DMS 273 (cell line): ENCODE results near the gene DUSP16.
"Not testable (repeated sequence)": the region's sequence is repeated elsewhere in the genome, so short reads cannot be mapped to it uniquely, and the experiment has no call there.

Experiments
- DNase-seq: peaks from one replicate; lab custom pipeline; 2025; ENCODE audit not compliant: unreplicated experiment; lab: John Stamatoyannopoulos, UW

Gene DUSP16

GRCh38 chr12:12471982-12472961 is 90.4 kb downstream of the DUSP16 start:
- not testable (repeated sequence) for DNase-seq

- no peak for DNase-seq
Observed at GRCh38 chr12:12470751-12471306, 91.8 kb downstream of the DUSP16 start.

DNA sequence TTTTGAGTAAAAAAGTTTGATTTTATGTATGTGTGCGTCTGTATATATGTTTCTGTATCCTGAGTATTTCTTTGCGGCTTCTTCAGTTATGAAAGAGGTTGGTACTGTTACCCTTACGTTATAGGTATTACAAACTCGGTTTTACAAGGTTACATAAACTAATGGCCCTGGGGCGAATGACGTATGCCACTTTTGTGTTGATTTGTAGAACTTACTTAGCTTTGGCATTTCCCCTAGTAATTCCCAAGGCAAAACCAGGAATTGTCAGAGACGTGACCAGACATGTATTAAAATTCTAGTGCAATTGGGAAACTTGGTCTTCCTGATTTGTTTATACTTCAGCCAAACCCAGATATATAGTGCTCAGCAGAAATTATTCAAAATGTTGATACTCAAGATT is 93.3 kb downstream of the DUSP16 start:
- DNase-seq, result no peak

GRCh38 chr12:12468575-12468974 is 94.1 kb downstream of the DUSP16 start:
- DNase-seq, result no peak

DNA sequence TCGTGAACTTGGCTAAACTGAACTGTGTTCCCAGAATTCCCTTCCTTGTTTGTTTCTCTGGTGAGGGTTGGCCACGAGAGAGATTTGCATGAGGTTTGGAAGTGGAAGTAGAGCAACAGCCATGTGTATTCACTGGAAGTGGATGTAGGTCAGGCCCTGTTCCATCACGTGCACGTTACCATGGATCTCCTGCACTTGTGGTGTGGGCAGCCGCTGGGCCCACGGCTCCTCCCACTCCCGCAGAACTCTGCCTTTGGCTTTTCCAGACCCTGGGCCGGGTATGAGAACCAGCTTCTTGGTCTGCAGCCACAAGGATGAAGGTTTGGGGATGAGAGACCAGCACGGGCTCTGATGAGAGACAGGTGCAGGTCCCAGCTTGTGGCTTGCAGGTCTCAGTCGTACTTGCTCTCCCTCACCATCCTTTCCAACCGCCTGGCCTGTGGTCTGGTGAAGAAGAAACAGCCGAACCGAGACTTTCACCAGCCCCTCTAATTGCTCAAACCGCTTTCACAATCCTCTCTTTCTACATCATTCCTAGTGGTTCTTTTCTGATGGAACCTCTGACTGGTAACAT is 94.9 kb downstream of the DUSP16 start:
- DNase-seq, result no peak

GRCh38 chr12:12467264-12467663 is 95.4 kb downstream of the DUSP16 start:
- no peak for DNase-seq

DNA sequence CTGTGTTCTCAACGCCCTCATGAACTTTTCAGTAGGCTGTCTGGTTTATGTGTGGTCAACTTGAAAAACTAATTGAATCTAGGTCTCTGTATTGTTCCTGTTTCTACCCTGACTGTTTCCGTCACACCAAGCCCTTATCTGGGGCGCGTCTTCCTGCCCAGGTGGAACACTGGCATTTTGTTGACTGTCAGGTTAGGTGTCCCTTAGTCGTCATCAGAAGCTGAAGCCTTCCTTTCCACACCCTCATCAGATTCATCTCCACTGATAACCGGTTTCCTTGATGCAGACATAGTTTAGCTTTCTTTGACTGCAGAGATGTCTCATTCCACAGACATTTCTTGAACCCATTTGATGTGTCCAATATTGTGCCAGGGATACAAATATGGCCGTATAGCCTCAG is 96.5 kb downstream of the DUSP16 start:
- no peak for DNase-seq

DNA sequence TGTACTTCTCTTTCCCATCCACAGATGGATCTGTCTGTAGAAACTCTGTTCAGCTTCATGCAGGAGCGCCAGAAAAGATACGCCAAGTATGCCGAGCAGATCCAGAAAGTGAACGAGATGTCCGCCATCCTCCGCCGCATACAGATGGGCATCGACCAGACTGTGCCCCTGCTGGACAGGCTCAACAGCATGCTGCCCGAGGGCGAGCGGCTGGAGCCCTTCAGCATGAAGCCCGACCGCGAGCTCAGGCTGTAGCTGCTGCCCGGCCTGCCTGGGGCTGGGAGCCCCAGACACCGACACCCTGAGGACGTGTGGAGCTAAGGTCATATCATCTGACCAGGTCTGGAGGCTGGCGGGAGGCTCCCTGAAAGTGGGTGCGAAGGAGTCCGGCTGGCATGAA is 97.1 kb downstream of the DUSP16 start:
- no peak for DNase-seq

DNA sequence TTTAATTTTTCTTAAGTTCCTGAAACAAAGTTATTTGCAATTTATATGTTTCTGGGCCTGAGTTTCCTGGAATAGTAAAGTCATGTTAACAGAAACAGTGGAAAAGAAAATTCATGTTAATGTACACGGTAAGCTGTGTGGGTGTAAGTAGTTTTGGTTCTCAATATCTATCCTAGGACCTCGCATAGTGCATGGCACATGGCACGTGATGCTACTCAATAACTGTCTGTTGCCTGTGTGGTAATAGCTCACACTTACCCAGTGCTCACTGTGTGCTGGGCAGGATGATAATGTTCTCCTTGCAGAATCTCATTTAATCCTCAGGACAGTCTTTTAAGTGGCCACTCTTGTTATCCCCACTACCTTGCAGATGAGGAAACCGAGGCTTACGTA is 100.7 kb downstream of the DUSP16 start:
- DNase-seq, result no peak

GRCh38 chr12:12460935-12461922 is 101.4 kb downstream of the DUSP16 start:
- no peak for DNase-seq

DNA sequence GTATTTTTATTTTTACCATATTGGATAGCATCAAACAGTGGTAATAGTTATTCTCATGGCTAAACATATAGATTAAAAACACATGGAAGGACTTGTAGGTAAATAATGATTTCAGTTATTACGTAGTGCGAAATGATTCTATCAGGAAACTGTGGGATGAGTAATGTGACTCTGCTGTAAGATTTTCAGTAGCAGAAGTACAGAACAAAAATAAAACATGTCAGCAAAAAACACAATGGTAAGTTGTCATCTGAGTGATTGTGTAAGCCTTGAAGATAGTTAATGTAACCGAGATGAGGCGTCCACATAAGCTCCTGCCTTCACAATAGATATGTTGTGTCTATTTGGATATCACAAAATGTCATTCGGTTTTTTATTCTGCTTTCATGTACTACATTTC is 106.0 kb downstream of the DUSP16 start:
- DNase-seq, result no peak

DNA sequence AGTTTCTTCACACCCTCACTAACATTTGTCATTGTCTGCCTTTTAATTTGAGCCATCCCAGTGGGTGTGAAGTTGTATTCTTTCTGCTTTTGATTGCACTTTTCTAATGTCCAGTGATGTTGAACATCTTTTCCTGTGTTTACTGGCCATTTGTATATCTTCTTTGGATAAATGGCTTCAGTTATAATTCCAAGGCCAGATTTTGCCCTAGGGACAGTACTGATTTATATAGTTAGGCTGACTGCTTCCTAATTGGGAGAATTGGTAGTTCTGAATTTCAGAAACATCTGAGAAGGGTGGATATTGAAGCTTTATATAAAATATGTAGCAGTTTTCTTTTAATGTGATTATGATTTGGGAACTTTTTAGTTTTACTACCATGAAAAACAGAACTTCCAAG is 108.3 kb downstream of the DUSP16 start:
- no peak for DNase-seq

- DNase-seq, result no peak
Observed at GRCh38 chr12:12453635-12454034, 109.0 kb downstream of the DUSP16 start.

DNA sequence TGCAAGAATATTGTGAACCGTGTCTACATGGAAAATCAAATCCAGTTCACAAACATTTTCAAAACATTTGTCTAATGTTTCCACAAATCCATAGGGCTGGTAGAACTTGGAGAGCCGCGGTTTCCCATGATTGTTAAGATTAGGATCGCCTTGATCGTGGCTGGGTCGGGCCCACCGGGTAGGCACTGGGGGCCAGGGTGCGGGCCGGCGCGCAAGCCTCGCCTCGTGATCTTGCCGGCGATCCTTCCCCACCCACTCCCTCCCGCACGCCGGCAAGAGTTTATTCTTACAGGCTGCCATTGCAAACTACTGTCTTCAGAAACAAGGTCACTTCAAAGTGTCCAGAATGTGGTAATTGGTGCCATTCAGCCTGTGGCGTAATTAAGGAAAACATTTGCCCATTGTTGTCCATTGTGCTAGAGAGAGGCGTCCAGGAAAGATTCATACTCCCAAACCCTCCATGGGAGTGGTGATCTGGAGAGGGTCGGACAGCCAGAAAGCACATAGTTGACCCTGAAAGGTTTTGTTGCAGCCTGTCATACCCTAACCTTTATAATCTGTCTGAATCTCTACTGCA is 110.2 kb downstream of the DUSP16 start:
- no peak for DNase-seq

DNA sequence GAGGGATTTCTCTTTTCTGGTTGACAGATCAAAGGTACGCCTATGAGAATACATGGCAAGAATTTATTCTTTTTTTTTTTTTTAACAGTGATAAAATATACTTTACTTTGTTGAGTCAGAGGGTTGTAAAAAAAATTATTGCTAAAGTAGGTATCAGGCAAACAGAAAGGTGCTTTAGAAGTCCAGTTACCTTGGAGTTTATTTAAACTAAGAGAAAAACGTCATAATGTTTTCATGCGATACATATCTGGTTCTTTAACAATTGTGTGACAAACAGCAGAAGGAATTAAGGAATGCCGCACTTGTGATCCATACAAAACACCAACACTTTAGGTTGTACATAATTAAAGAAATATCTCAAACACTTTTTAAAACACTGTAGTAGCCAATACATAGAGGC is 111.6 kb downstream of the DUSP16 start:
- no peak for DNase-seq

- DNase-seq, result no peak
Observed at GRCh38 chr12:12450043-12450471, 112.6 kb downstream of the DUSP16 start.

DNA sequence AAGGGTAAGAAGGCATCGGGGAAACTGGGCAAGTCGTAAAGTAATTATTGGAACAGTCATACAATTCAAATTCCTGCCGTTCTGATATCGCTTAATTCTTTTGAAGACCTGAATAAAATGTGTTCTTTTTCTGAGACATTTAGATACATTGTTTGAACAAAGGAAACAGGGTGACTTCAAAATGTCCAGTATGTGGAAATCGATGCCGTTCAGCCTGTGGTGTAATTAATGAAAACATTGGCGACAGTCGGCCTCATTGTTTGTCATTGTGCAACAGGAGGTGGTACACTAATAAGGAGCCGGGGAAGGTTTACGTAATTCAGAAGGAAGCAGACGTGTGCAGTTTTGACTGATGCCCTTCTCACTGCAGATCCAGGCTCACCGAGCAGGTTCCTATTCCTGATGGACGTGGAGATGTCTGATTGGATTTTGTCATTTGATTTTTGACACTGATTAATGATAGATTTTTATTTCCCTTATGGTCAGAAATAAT is 113.1 kb downstream of the DUSP16 start:
- DNase-seq, result no peak

DNA sequence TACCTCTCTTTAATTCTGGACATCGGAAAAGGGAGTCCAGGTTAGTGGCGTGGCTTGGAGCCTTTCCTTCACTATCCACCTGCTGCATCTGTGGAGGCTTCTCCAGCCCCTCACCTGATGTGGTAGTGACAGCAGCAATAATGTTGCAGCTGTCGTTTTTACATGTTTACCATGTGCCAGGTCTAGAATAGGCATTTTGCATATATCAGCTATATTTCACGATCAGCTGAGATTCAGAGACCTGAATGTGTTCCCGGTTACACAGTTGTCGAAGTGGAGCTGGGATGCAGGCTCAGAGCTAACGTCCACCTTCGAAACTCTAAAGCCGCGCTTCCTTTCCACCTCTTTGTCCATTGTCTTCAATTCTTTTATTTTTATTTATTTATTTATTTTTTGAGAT is 114.8 kb downstream of the DUSP16 start:
- no peak for DNase-seq

DNA sequence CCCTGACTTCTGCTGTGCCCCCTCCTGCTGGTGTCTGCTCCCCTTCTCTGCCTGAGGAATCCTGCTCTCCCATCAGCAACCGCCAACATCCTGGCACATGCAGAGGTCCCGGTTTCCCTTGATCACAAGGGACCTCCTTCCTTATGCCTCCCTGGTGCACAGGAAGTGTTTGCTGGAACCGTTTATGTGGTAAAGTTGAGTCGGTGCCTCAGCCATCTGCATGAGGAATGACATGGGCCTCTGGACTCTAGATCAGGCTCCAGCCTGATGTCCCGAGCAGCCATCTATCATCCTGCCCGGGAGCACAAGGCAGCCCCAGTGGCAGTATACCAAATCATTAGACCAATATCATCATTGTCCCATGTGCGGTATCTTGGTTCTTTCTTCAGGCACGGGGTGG is 115.4 kb downstream of the DUSP16 start:
- DNase-seq, result no peak

GRCh38 chr12:12446786-12447185 is 115.9 kb downstream of the DUSP16 start:
- DNase-seq, result no peak

DNA sequence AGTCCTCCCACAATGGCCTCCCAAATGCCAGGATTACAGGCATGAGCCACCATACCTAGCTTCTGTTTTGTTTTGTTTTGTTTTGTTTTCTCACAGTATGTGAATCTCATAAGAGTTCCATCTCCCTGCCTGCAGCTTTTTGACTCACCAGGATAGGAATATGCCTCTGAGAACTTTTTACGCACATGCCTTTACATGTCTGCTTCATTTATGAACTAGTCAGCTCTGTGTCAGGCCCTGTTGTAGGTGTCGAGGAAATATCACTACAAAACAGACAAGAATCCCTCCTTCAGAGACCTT is 116.8 kb downstream of the DUSP16 start:
- no peak for DNase-seq
